Measurements from ENCODE around the gene ATAT1.

The ATAT1 gene

DNA sequence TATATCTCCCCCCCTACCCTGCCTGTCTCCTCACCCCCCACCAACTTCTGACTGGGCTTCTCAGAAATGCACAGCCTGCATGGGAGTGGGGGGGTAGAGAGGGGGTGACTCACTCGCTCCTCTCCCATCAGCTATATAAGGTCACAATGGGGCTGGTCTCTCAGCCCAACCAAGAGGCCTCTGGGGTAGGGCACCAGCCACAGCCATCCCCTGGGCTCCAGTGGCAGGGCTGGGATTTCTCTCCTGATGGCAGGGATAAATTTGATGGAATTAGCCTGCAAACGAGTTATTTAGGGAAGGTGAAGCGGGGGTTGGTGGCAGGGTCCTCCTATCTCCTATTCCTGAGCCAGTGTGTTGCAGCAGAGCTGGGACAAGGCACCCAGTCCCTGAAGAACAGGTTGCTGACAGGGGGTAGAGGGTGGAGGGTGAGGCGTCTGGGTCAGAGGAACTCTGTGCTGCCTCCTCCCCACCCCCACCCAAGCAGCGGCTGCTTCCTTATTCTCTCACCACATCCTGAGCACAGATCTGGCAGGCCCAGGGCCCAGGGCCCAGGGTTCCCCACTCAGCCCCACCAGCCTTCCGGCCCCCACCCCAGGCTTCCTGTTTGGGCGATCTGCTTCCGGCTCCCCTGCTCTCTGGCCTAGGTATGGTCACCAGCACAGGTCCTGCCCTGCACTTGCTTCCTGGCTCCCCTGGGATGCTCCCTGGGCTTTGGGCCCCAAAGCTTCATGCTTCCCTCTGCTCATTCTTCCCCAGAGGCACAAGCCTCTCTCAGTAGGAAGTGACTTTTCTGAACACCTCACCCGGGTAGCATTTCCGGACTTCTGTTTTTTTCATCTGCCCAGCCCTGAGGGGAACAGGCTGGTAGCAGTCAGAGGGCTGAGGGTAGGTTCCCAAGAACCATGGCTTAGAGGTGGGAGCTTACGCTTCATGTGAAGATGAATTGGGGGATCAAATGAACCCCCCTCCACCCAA lies 55.8 kb downstream of the ATAT1 start:
- H3K4me3 ChIP-seq (ENCODE audit: low read length): peak overlapping the region; percentile 93
- TF ChIP-seq, protein P1, sequence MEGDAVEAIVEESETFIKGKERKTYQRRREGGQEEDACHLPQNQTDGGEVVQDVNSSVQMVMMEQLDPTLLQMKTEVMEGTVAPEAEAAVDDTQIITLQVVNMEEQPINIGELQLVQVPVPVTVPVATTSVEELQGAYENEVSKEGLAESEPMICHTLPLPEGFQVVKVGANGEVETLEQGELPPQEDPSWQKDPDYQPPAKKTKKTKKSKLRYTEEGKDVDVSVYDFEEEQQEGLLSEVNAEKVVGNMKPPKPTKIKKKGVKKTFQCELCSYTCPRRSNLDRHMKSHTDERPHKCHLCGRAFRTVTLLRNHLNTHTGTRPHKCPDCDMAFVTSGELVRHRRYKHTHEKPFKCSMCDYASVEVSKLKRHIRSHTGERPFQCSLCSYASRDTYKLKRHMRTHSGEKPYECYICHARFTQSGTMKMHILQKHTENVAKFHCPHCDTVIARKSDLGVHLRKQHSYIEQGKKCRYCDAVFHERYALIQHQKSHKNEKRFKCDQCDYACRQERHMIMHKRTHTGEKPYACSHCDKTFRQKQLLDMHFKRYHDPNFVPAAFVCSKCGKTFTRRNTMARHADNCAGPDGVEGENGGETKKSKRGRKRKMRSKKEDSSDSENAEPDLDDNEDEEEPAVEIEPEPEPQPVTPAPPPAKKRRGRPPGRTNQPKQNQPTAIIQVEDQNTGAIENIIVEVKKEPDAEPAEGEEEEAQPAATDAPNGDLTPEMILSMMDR (conservative IDR thresholded peaks at IDR 0.05; ENCODE audit: low read length): no peak
- DNase-seq (ENCODE audit: low read depth): peak; percentile 87

DNA sequence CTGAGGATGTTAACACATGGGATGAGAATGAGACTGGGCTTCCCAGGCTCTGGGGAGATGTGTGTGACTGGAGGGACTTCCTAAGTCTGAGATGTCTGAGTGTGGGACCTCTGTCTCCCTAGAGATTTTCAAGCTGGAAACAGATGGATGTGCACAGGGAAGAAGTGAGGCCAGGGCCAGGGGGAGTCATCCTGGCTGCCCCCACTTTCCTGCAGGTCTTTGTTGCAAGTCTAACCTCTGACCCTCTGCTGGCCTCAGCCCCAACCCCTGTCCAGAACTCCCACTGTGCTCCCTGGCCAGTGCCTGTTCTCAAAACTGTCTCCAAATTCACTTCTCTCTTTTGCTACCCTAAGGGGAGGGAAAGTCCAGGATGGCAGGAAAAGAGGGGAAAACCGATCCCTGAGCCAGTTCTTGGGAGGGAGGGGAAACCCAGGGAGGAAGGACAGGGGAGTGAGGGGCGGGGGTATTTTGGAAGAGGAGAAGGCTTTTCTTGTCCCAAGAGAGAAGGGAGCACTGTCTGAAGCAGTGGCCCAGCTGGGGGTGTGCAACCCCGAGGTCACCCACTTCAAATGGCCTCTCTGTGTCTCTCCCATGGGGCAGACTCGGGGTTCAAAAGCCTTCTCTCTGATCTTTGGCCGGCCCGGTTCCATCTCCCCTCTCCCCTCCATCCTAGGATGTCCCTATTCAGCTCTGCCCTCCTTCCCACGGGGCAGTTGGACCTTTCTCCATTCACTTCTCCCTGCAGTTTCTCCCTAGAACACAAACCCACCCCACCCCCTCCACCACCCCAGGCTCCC lies 56.7 kb downstream of the ATAT1 start:
- DNase-seq (ENCODE audit: low read depth): no peak
- TF ChIP-seq, protein P1 (conservative IDR thresholded peaks at IDR 0.05; ENCODE audit: low read length): no peak
- peak overlapping the region; percentile 93 for H3K4me3 ChIP-seq (ENCODE audit: low read length)

DNA sequence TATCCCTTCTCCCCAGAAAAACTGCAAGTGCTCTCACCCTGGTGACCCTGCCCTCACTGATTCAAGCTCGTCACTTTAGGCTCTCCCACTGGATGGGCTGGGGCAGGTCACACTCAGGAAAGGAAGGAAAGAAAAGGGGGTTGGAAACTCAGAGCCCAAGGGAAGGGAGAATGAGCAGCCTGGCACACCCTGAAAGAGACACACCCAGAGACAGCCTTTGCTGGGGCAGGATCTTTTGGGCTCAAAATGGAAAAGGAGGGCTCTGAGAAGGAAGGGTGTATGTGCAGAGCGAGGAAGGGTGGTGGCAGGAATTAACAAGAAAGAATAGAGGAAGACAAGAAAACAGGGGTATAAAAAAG lies 57.3 kb downstream of the ATAT1 start:
- peak overlapping the region; percentile 93 for H3K4me3 ChIP-seq (ENCODE audit: low read length)

DNA sequence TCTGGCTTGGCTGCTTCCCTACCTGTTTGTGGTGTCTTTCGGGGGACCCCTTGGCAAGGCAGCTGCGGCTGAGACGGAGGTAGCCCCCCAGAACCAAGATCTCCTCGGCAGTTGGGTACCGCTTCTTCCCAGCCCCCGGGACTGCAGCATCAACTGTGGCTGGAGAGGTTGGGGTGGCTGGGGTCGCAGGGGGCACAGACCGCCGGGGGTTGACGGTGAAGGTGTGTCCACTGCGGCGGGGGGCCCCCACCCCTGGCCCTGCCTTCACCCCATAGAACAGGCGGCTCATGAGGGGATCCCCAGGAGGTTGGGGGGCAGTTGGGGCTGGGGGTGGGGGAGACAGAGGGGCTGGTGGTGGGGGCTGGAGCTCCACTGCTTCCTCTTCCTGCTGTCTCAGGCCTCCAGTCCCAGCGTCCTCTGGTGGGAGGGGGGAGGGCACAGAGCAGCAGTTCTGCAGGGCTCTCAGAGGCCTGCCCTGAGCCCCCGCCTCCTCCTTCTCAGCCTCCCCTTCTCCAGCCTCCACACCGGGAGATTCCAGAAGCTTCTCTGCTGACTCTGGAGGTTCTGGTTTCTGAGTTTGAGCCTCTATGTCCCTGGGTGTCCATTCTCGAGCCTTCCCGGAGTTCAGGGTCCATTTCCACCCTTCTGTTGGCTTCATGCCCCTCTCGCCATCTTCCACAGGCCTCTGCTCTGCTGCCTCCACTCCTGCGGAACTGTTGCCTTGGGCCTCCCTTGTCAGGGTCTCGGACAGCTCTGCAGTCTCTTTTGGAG lies 57.9 kb downstream of the ATAT1 start:
- peak; percentile 31 for DNase-seq (ENCODE audit: low read depth)
- TF ChIP-seq, protein P1 (conservative IDR thresholded peaks at IDR 0.05; ENCODE audit: low read length): no peak
- H3K4me3 ChIP-seq (ENCODE audit: low read length): peak overlapping the region; percentile 93

More for the DNA sequence above, 57.3 kb downstream of the ATAT1 start:
- TF ChIP-seq, protein P1 (conservative IDR thresholded peaks at IDR 0.05; ENCODE audit: low read length): no peak
- no peak for DNase-seq (ENCODE audit: low read depth)

DNA sequence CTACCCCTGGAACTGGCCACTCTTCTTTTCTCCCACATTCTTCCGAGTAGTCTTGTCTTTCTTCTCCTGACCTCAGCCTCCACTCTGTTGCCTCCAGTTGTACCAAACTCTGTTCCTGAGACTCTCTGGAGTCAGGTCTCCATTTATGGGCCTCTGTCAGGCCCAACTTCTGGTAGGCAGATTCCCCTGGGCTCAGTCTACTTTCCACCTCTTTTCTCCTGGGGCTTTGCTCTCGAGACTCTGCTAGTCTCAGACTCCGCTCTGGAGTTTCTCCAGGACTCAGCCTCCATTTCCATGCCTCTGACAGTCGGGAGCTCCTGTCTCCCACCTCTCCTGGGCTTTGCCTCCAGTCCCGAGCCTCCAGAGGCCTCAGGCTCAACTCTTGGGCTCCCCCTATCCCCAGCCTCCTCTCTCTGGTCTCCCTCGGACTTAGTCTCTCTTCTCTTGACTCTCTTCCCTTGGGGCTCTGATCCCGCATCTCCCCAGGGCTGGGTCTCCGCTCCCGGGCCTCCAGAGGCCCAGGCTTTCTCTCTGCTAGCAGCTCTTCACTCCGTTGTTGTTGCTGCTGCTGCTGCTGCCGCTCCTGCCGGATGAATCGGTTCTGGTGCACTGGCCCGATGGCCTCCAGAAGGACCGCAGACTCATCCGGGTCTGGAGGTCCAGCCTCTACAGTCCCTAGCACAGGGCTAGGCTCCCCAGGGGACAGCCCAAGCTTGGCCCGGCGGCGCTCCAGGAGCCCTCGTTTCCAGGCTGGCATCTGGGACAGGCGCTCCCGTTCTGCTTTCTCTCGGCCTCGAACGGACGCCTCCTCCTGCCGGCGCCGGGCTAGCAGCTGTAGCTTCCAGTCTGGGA lies 58.7 kb downstream of the ATAT1 start:
- peak overlapping the region; percentile 93 for H3K4me3 ChIP-seq (ENCODE audit: low read length)
- TF ChIP-seq, protein P1 (conservative IDR thresholded peaks at IDR 0.05; ENCODE audit: low read length): peak; percentile 46
- DNase-seq (ENCODE audit: low read depth): no peak
